Glutamatergic neuron (in vitro differentiated cells): ENCODE data around the gene GTF2F1. TPM values are rescaled to one million over a fixed set of nuclear protein-coding genes. Genes with fewer than 3 reads are reported as not detected.

Experiments
- DNase-seq: peaks from one replicate; pipeline ENCODE4 v3.0.0; 2022
- H3K27ac Mint-ChIP-seq: one replicate; pipeline ENCODE4 v1.8.0; 2020; ENCODE audit warnings: mild to moderate bottlenecking, mixed read lengths, inconsistent platforms; ENCODE audit not compliant: unreplicated experiment
- H3K27me3 Mint-ChIP-seq: one replicate; pipeline ENCODE4 v1.8.0; 2020; ENCODE audit warnings: mild to moderate bottlenecking, moderate library complexity, mixed read lengths, inconsistent platforms; ENCODE audit not compliant: unreplicated experiment
- H3K36me3 Mint-ChIP-seq: one replicate; pipeline ENCODE4 v1.8.0; 2020; ENCODE audit warnings: mild to moderate bottlenecking, mixed read lengths, inconsistent platforms; ENCODE audit not compliant: unreplicated experiment
- H3K4me1 Mint-ChIP-seq: one replicate; pipeline ENCODE4 v1.8.0; 2020; ENCODE audit warnings: mild to moderate bottlenecking, low read depth, mixed read lengths, inconsistent platforms; ENCODE audit not compliant: unreplicated experiment
- H3K4me3 Mint-ChIP-seq: one replicate; pipeline ENCODE4 v1.8.0; 2020; ENCODE audit warnings: mild to moderate bottlenecking, mixed read lengths, inconsistent platforms; ENCODE audit not compliant: unreplicated experiment
- H3K9me3 Mint-ChIP-seq: one replicate; pipeline ENCODE4 v1.8.0; 2020; ENCODE audit warnings: mild to moderate bottlenecking, moderate library complexity, mixed read lengths, inconsistent platforms; ENCODE audit not compliant: unreplicated experiment
- microRNA-seq: library from miRNA; unstranded; fragments of <30 nt; microRNA quantifications from one replicate; pipeline ENCODE4, GENCODE V29; 2020; ENCODE audit not compliant: unreplicated experiment
- total RNA-seq: library from RNA; stranded (reverse); fragmentation: NEBNext Ultra II Directional; extraction: Animal tissue kit (Norgen Biotek cat#: 25700); gene quantifications from one replicate; pipeline ENCODE4 v1.2.1, GENCODE V29; 2021; ENCODE audit not compliant: unreplicated experiment
- TF ChIP-seq, protein P1 (sequence below): fragments of 200-600 bp; sonication (generic); IDR thresholded peaks from one replicate; pipeline ENCODE4 v1.5.0; 2021; ENCODE audit not compliant: partially characterized antibody, unreplicated experiment

GTF2F1 gene
- total RNA-seq, 1 donor from 2014 or later, result 56.0 TPM

GRCh38 chr19:6334490-6335285 is 58.3 kb downstream of the GTF2F1 start:
- Mint-ChIP-seq H3K27me3 (no peaks in the 10 kb centered on the region), H3K27ac (no peak overlapping the region), H3K4me3 (no peak overlapping the region), H3K36me3 (no peaks in the 10 kb centered on the region), H3K9me3 (no peaks in the 10 kb centered on the region), H3K4me1 (no peaks in the 10 kb centered on the region)
- TF ChIP-seq, protein P1, sequence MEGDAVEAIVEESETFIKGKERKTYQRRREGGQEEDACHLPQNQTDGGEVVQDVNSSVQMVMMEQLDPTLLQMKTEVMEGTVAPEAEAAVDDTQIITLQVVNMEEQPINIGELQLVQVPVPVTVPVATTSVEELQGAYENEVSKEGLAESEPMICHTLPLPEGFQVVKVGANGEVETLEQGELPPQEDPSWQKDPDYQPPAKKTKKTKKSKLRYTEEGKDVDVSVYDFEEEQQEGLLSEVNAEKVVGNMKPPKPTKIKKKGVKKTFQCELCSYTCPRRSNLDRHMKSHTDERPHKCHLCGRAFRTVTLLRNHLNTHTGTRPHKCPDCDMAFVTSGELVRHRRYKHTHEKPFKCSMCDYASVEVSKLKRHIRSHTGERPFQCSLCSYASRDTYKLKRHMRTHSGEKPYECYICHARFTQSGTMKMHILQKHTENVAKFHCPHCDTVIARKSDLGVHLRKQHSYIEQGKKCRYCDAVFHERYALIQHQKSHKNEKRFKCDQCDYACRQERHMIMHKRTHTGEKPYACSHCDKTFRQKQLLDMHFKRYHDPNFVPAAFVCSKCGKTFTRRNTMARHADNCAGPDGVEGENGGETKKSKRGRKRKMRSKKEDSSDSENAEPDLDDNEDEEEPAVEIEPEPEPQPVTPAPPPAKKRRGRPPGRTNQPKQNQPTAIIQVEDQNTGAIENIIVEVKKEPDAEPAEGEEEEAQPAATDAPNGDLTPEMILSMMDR, result no peak
- no peak for DNase-seq

DNA sequence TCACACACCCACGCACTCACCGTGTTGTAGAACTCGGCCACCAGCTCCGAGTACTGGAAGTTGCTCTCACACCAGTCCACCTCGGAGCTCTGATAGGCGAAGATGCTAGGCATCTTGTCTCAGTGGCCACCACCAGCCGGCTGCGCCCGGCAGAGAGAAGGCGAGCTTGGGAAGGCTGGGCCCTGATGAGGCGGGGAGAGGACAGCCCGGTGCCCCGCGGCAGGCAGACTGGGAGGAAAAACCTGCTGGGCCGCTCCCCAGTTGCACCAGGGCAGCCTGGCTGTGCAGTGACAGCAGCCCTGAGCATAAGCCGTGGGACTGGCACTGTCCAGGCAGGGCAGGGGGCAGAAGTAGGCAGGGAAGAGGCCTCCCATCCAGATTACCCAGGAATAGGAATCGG is 59.5 kb downstream of the GTF2F1 start, which contains the start of gene ACER1:
Gene ACER1 (minus strand): TSS at position 174 of the 400 bp plus-strand sequence. CDS start 61 bp downstream, at position 113.
- no peaks in the 10 kb centered on the region for H3K36me3 Mint-ChIP-seq
- TF ChIP-seq, protein P1, result no peak
- H3K27me3 Mint-ChIP-seq, result no peaks in the 10 kb centered on the region
- no peak for DNase-seq
- no peaks in the 10 kb centered on the region for H3K9me3 Mint-ChIP-seq
- H3K4me1 Mint-ChIP-seq, result no peaks in the 10 kb centered on the region
- H3K4me3 Mint-ChIP-seq, result no peak within 1 kb of the TSS
- no peak within 1 kb of the TSS for H3K27ac Mint-ChIP-seq

Small RNA genes lying within 50 kb of the gene (microRNA-seq; reads per million reads assigned to microRNA genes)
- gene MIR3940 (71.7 reads per million, percentile 71 among the genes with 10 or more reads in this experiment), gene MIR6790 (0.83 reads per million), gene MIR6885 (4.1 reads per million, percentile 28 among the genes with 10 or more reads in this experiment)

Other genes with a start within 250 kb of the GTF2F1 start
- gene MLLT1, start 113.2 kb downstream of the GTF2F1 start, total RNA-seq, result 52.9 TPM
- not detected for gene ACER1, start 59.6 kb downstream of the GTF2F1 start, total RNA-seq
- 97.3 TPM for gene CLPP, start 31.6 kb downstream of the GTF2F1 start, total RNA-seq
- gene ALKBH7, start 20.4 kb downstream of the GTF2F1 start, total RNA-seq, result 66.8 TPM
- gene PSPN, start 17.2 kb downstream of the GTF2F1 start, total RNA-seq, result 2.3 TPM
- 318 TPM for gene KHSRP, start 31.6 kb upstream of the GTF2F1 start, total RNA-seq
- gene SLC25A41, start 40.6 kb upstream of the GTF2F1 start, total RNA-seq, result 0.29 TPM
- gene SLC25A23, start 66.6 kb upstream of the GTF2F1 start, total RNA-seq, result 30.2 TPM
- gene CRB3, start 71.1 kb upstream of the GTF2F1 start, total RNA-seq, result not detected
- not detected for gene DENND1C, start 88.6 kb upstream of the GTF2F1 start, total RNA-seq
- 225 TPM for gene TUBB4A, start 109.1 kb upstream of the GTF2F1 start, total RNA-seq
- gene TNFSF9, start 137.9 kb upstream of the GTF2F1 start, total RNA-seq, result 6.9 TPM
- 4.7 TPM for gene CD70, start 198.0 kb upstream of the GTF2F1 start, total RNA-seq